IMR-90 (cell line): Measurements from ENCODE around the gene PPP1R13B. TPM values are rescaled to one million over a fixed set of nuclear protein-coding genes. Genes with fewer than 3 reads are reported as not detected.
A peak's percentile ranks its signal among the peaks of the same experiment; 100 is the strongest.

Experiments used
- ATAC-seq: fragments of 200-7000 bp; cut with Tn5 transposase; 2 replicates; pipeline ENCODE4 v1.9.1; 2020; ENCODE audit warnings: low read depth, mild to moderate bottlenecking, moderate library complexity
- BruUV-seq: library from RNA; stranded (reverse); fragments of 400-500 nt; replicated peaks from 2 replicates; lab custom pipeline; 2021; lab: Mats Ljungman, UMichigan
- CTCF ChIA-PET: fragments of 300-600 bp; formaldehyde crosslinking; extraction: SDS; loops from one replicate; lab custom pipeline; 2021; ENCODE audit warnings: antibody characterized with exemption; lab: Yijun Ruan, JAX
- POLR2A ChIA-PET: fragments of 300-600 bp; sonication (Branson Sonifier 250); formaldehyde crosslinking; loops from one replicate; lab custom pipeline; 2022; ENCODE audit warnings: antibody characterized with exemption; ENCODE audit not compliant: unreplicated experiment; lab: Charles Lee
- DNase-seq: peaks from one replicate; pipeline ENCODE4 v3.0.0; 2013
- H2AFZ ChIP-seq: replicated peaks from 2 replicates; pipeline ENCODE3; 2013; ENCODE audit warnings: low read length, mild to moderate bottlenecking; ENCODE audit not compliant: poor library complexity
- H2AK5ac ChIP-seq: 2 replicates; pipeline ENCODE4 v1.6.1; 2013; ENCODE audit warnings: low read depth, low read length, inconsistent platforms
- H2AK9ac ChIP-seq: replicated peaks from 2 replicates; pipeline ENCODE3; 2013; ENCODE audit warnings: mild to moderate bottlenecking, low read depth, low read length, moderate library complexity; ENCODE audit not compliant: poor library complexity
- H2BK120ac ChIP-seq: 2 replicates; pipeline ENCODE4 v1.6.1; 2013; ENCODE audit warnings: low read depth, low read length, inconsistent platforms
- H2BK15ac ChIP-seq: 3 replicates; pipeline ENCODE4 v1.6.1; 2013; ENCODE audit warnings: low read depth, low read length, inconsistent platforms
- H2BK20ac ChIP-seq: 2 replicates; pipeline ENCODE4 v1.6.1; 2013; ENCODE audit warnings: low read depth, mild to moderate bottlenecking, inconsistent platforms, low read length, moderate library complexity
- H2BK5ac ChIP-seq: 2 replicates; pipeline ENCODE4 v1.6.1; 2013; ENCODE audit warnings: mild to moderate bottlenecking, low read depth, low read length, inconsistent platforms; ENCODE audit not compliant: poor library complexity, severe bottlenecking
- H3K14ac ChIP-seq: replicated peaks from 2 replicates; pipeline ENCODE4 v1.6.1; 2013; ENCODE audit warnings: low read depth, low read length, inconsistent platforms
- H3K18ac ChIP-seq: 2 replicates; pipeline ENCODE4 v1.6.1; 2013; ENCODE audit warnings: low read depth, low read length, control low read depth
- H3K23ac ChIP-seq: 2 replicates; pipeline ENCODE4 v1.6.1; 2013; ENCODE audit warnings: low read depth, low read length, inconsistent platforms
- H3K27ac ChIP-seq: 2 replicates; pipeline ENCODE4 v1.5.1; 2013; ENCODE audit warnings: mild to moderate bottlenecking, control low read depth, low read length; ENCODE audit not compliant: insufficient read depth
- H3K27me3 ChIP-seq: 2 replicates; pipeline ENCODE4 v1.6.1; 2013; ENCODE audit warnings: low read length; ENCODE audit not compliant: control insufficient read depth, insufficient read depth
- H3K36me3 ChIP-seq: 2 replicates; pipeline ENCODE4 v1.6.1; 2013; ENCODE audit warnings: low read length, mixed read lengths; ENCODE audit not compliant: control insufficient read depth, insufficient read depth
- H3K4ac ChIP-seq: 2 replicates; pipeline ENCODE4 v1.6.1; 2013; ENCODE audit warnings: low read depth, low read length, inconsistent platforms
- H3K4me1 ChIP-seq: 2 replicates; pipeline ENCODE4 v1.6.1; 2013; ENCODE audit warnings: low read length, mixed read lengths; ENCODE audit not compliant: control insufficient read depth, insufficient read depth
- H3K4me2 ChIP-seq: 2 replicates; pipeline ENCODE4 v1.6.1; 2013; ENCODE audit warnings: low read depth, mild to moderate bottlenecking, control low read depth, low read length, moderate library complexity
- H3K4me3 ChIP-seq: 2 replicates; pipeline ENCODE4 v1.5.1; 2013; ENCODE audit warnings: low read depth, mild to moderate bottlenecking, control low read depth, low read length, moderate library complexity; ENCODE audit not compliant: insufficient read depth
- H3K56ac ChIP-seq: 2 replicates; pipeline ENCODE4 v1.6.1; 2013; ENCODE audit warnings: low read length, inconsistent platforms; ENCODE audit not compliant: insufficient read depth; ENCODE audit errors: extremely low read depth
- H3K79me1 ChIP-seq, 2 experiments: 2 replicates each; pipeline ENCODE4 v1.6.1; 2013; ENCODE audit warnings: low read length in 2 of 2, inconsistent platforms in 1 of 2, low read depth in 1 of 2
- H3K9ac ChIP-seq: 2 replicates; pipeline ENCODE4 v1.6.1; 2013; ENCODE audit warnings: low read depth, low read length, control low read depth
- H3K9me1 ChIP-seq: 2 replicates; pipeline ENCODE4 v1.6.1; 2013; ENCODE audit warnings: low read length, inconsistent platforms; ENCODE audit not compliant: insufficient read depth
- H3K9me3 ChIP-seq: 2 replicates; pipeline ENCODE4 v1.6.1; 2013; ENCODE audit warnings: low read length; ENCODE audit not compliant: control insufficient read depth, insufficient read depth
- H4K20me1 ChIP-seq: 2 replicates; pipeline ENCODE4 v1.6.1; 2013; ENCODE audit warnings: low read length, inconsistent platforms; ENCODE audit not compliant: insufficient read depth
- H4K5ac ChIP-seq: 2 replicates; pipeline ENCODE4 v1.6.1; 2013; ENCODE audit warnings: mild to moderate bottlenecking, low read depth, low read length, control low read depth
- H4K8ac ChIP-seq, 2 experiments: 2 replicates each; pipeline ENCODE4 v1.6.1; 2013; ENCODE audit warnings: low read depth in 2 of 2, low read length in 2 of 2, control low read depth in 1 of 2, inconsistent platforms in 1 of 2
- H4K91ac ChIP-seq: 2 replicates; pipeline ENCODE4 v1.6.1; 2013; ENCODE audit warnings: low read depth, low read length, inconsistent platforms; ENCODE audit not compliant: insufficient read depth
- MXI1 ChIP-seq: IDR thresholded peaks from 2 replicates; pipeline ENCODE4 v1.6.1; 2012; ENCODE audit warnings: low read depth, mild to moderate bottlenecking, low read length, moderate library complexity, borderline replicate concordance
- WGBS, 2 experiments: methylation state at CpG; one replicate each; pipeline versions ENCODE4 v1.1.5 to v1.1.7; 2013; ENCODE audit warnings: missing lambda C conversion rate in 2 of 2; ENCODE audit not compliant: insufficient read length in 1 of 2; ENCODE audit errors: extremely low coverage in 2 of 2; 5-methylcytosine and 5-hydroxymethylcytosine counted together
- dilution Hi-C: fragments of 300-500 bp; cut with HindIII; formaldehyde crosslinking; loops from one replicate; pipeline ENCODE4 v1.14.3; 2018; ENCODE audit warnings: low sequenced_read_pairs; ENCODE audit not compliant: unreplicated experiment
- in situ Hi-C: fragments of 300-500 bp; cut with MboI; formaldehyde crosslinking; loops from 3 replicates; pipeline ENCODE4 v1.14.3; 2019; ENCODE audit warnings: low sequenced_read_pairs, inconsistent platforms, mixed read lengths
- intact Hi-C: fragments of 100-400 bp; cut with micrococcal nuclease; formaldehyde crosslinking; loops from 2 replicates; pipeline ENCODE4 v1.10.0; 2022
- polyA plus RNA-seq, 3 experiments: library from polyadenylated mRNA; depleted of rRNA; stranded (reverse); fragments of >200 nt; gene quantifications; 2 replicates each; pipeline ENCODE4 v1.2.3, GENCODE V29; 2012; ENCODE audit warnings: low replicate concordance in 1 of 3
- total RNA-seq: library from RNA; depleted of rRNA; stranded (reverse); fragments of >200 nt; gene quantifications from 2 replicates; pipeline ENCODE4 v1.2.3, GENCODE V29; 2012

PPP1R13B gene
- total and polyA plus RNA-seq, 2 of the 4 experiments (the other 2 are of a cell fraction), result 1.6 to 2.8 TPM

DNA sequence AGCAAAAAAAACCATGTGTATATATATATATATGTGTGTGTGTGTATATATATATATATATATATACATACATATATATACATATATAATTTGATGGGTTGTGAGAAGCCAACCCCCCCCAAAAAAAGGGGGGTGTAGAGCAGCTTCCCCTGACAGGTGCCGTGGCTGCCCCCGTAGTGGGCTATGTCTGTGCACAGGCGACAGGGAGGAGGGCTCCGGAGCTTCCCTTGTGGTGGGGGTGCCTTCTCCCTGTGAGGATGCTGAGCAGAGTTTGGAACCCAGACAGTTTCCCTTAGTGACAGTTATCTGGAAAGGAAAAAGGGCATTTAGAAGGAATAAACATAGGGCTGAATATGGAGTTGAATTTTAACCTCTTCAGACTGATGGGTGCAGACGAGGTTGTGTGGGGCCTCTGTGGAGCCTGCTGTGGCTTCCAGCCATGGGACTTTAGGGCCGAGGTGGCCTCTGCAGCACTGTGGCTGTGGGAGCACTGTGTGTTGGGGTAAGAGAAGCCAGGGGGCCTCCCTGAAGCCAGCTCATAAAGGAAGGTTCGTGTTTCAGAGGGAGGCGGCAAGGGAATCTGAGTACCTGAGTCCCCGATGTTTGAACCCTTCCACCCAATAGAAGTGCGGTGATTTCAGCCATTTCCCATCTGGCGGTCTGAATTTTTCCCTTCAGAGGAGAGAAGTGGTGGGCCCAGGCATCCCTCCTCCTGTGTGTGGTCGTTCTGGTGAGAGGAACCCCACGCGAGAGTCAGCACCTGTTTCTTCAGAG lies 151.9 kb downstream of the PPP1R13B start:
- H4K91ac ChIP-seq, result no peak overlapping the region
- no peaks in the 10 kb centered on the region for H3K27me3 ChIP-seq
- H2BK120ac ChIP-seq, result no peak overlapping the region
- peak overlapping the region; percentile 52 for H2AK9ac ChIP-seq
- dilution Hi-C loops, result no loop called here
- H3K4ac ChIP-seq, result no peak overlapping the region; the same call in 1 of the 2 replicates
- no peak overlapping the region for H4K8ac ChIP-seq
- peaks cover 27 to 75% of the 10 kb centered on the region in 2 experiments for H3K79me1 ChIP-seq
- H3K4me3 ChIP-seq, result no peak overlapping the region
- H4K5ac ChIP-seq, result no peak overlapping the region
- ChIA-PET CTCF (no interaction called here), POLR2A (no interaction called here)
- no peak for DNase-seq
- H4K20me1 ChIP-seq, result peaks cover 56% of the 10 kb centered on the region
- no peak overlapping the region for H2AK5ac ChIP-seq
- H3K27ac ChIP-seq, result 0 out of 2 replicates have a peak overlapping the region, but pooled peaks have one; percentile 3
- peak overlapping the region; percentile 28 for H2AFZ ChIP-seq
- intact Hi-C loops, result no loop called here
- H3K14ac ChIP-seq, result no peak overlapping the region
- peaks cover 15% of the 10 kb centered on the region for H3K4me1 ChIP-seq
- no peak overlapping the region for H3K9ac ChIP-seq
- no peak overlapping the region for H2BK20ac ChIP-seq
- H3K36me3 ChIP-seq, result peaks cover 46% of the 10 kb centered on the region
- ATAC-seq, result peak; percentile 3; the same call in 1 of the 2 replicates
- no peak overlapping the region for H3K4me2 ChIP-seq
- peak overlapping the region; percentile 86 for H3K23ac ChIP-seq
- no peak overlapping the region for H2BK15ac ChIP-seq
- 62% methylated on average over 4 of the region's 14 CpGs; no CpG with 5 or more reads in 1 of the 2 experiments for WGBS, 2 experiments
- no peak overlapping the region for H2BK5ac ChIP-seq
- no peak overlapping the region for H3K18ac ChIP-seq
- BruUV-seq, result no TSS peak
- in situ Hi-C loops, result no loop called here
- no peak for TF ChIP-seq MXI1
- peaks cover 3% of the 10 kb centered on the region; the same call in 1 of the 2 replicates for H3K9me1 ChIP-seq
- no peaks in the 10 kb centered on the region for H3K9me3 ChIP-seq
- H3K56ac ChIP-seq, result no peak overlapping the region
